T47D (cell line): ENCODE results near the gene LMAN2L.

ENCODE experiments used
- DNase-seq, 2 experiments: peaks; one replicate each; pipeline versions ENCODE4 v3.0.0 to v3.0.0-alpha.2; 2011 to 2012; ENCODE audit warnings: low read depth in 1 of 2, low spot score in 1 of 2
- JUND ChIP-seq: IDR thresholded peaks from 2 replicates; pipeline ENCODE4 v1.6.1; 2012; ENCODE audit warnings: low read depth
- in situ Hi-C: cut with HindIII; loops from 2 replicates; pipeline ENCODE4 v1.10.0; 2016; ENCODE audit warnings: low sequenced_read_pairs, low pct_unique_long_range_greater_than_20kb

The LMAN2L gene

GRCh38 chr2:96664366-96664925 lies 75.4 kb downstream of the LMAN2L start:
- no peak for DNase-seq
- no peak for TF ChIP-seq JUND
- in situ Hi-C loops, result no loop called here

- TF ChIP-seq JUND, result no peak
- in situ Hi-C loops, result no loop called here
- DNase-seq, result no peak
Measured at GRCh38 chr2:96663829-96664228, 76.0 kb downstream of the LMAN2L start.

GRCh38 chr2:96663177-96663576 lies 76.7 kb downstream of the LMAN2L start:
- DNase-seq, result peak in 1 of 2 experiments; percentile 73
- in situ Hi-C loops, result no loop called here
- TF ChIP-seq JUND, result no peak

GRCh38 chr2:96662360-96662759 lies 77.5 kb downstream of the LMAN2L start:
- no peak for TF ChIP-seq JUND
- no peak for DNase-seq
- in situ Hi-C loops, result no loop called here

GRCh38 chr2:96661324-96661723 lies 78.5 kb downstream of the LMAN2L start:
- no peak for TF ChIP-seq JUND
- DNase-seq, result no peak
- in situ Hi-C loops, result no loop called here

- in situ Hi-C loops, result no loop called here
- no peak for DNase-seq
- TF ChIP-seq JUND, result no peak
Measured at GRCh38 chr2:96656540-96656939, 83.3 kb downstream of the LMAN2L start.
